Trophoblast cell (in vitro differentiated cells and primary cell): ENCODE data around the gene ITGA11.

Source experiments
- DNase-seq, 2 donors: peaks; one replicate each; pipeline ENCODE4 v3.0.0-alpha.2; 2016
- H2AFZ ChIP-seq: 2 replicates; pipeline ENCODE4 v1.6.1; 2013; ENCODE audit warnings: low read length, moderate library complexity, mild to moderate bottlenecking; ENCODE audit not compliant: insufficient read depth, poor library complexity
- H2AK5ac ChIP-seq: 2 replicates; pipeline ENCODE4 v1.6.1; 2013; ENCODE audit warnings: mild to moderate bottlenecking, low read length
- H2BK120ac ChIP-seq: 2 replicates; pipeline ENCODE4 v1.6.1; 2013; ENCODE audit warnings: low read length, mild to moderate bottlenecking, moderate library complexity; ENCODE audit not compliant: insufficient read depth, poor library complexity
- H2BK12ac ChIP-seq: 2 replicates; pipeline ENCODE4 v1.6.1; 2013; ENCODE audit warnings: mild to moderate bottlenecking, low read length, moderate library complexity
- H2BK5ac ChIP-seq: 2 replicates; pipeline ENCODE4 v1.6.1; 2013; ENCODE audit warnings: low read length, low read depth, moderate library complexity, mild to moderate bottlenecking; ENCODE audit not compliant: poor library complexity
- H3K14ac ChIP-seq: 2 replicates; pipeline ENCODE4 v1.6.1; 2013; ENCODE audit warnings: mild to moderate bottlenecking, low read length
- H3K18ac ChIP-seq: 2 replicates; pipeline ENCODE4 v1.6.1; 2013; ENCODE audit warnings: mild to moderate bottlenecking, low read length
- H3K23ac ChIP-seq: 2 replicates; pipeline ENCODE4 v1.6.1; 2013; ENCODE audit warnings: low read length
- H3K27ac ChIP-seq: 2 replicates; pipeline ENCODE4 v1.5.1; 2013; ENCODE audit warnings: low read depth, mild to moderate bottlenecking, inconsistent platforms, low read length, moderate library complexity
- H3K27me3 ChIP-seq: 2 replicates; pipeline ENCODE4 v1.6.1; 2013; ENCODE audit warnings: inconsistent platforms, mild to moderate bottlenecking, low read length, moderate library complexity; ENCODE audit not compliant: insufficient read depth
- H3K36me3 ChIP-seq, 2 experiments: 1 replicate in 1 of 2; 2 replicates in 1 of 2; pipeline ENCODE4 v1.6.1; 2013; ENCODE audit warnings: low read length in 2 of 2, mild to moderate bottlenecking in 2 of 2, moderate library complexity in 1 of 2; ENCODE audit not compliant: insufficient read depth in 2 of 2, control insufficient read depth in 1 of 2
- H3K4ac ChIP-seq: 2 replicates; pipeline ENCODE4 v1.6.1; 2013; ENCODE audit warnings: low read depth, mild to moderate bottlenecking, low read length, moderate library complexity
- H3K4me1 ChIP-seq, 2 experiments: 1 replicate in 1 of 2; 2 replicates in 1 of 2; pipeline ENCODE4 v1.6.1; 2013; ENCODE audit warnings: low read length in 2 of 2, mild to moderate bottlenecking in 2 of 2, moderate library complexity in 1 of 2; ENCODE audit not compliant: insufficient read depth in 2 of 2, control insufficient read depth in 1 of 2
- H3K4me2 ChIP-seq: 2 replicates; pipeline ENCODE4 v1.6.1; 2013; ENCODE audit warnings: inconsistent platforms, mild to moderate bottlenecking, low read length, moderate library complexity
- H3K4me3 ChIP-seq: 2 replicates; pipeline ENCODE4 v1.5.1; 2013; ENCODE audit warnings: mild to moderate bottlenecking, low read depth, low read length, inconsistent platforms
- H3K79me1 ChIP-seq: one replicate; pipeline ENCODE4 v1.6.1; 2013; ENCODE audit warnings: low read length
- H3K79me2 ChIP-seq: 2 replicates; pipeline ENCODE4 v1.6.1; 2013; ENCODE audit warnings: low read length, mild to moderate bottlenecking; ENCODE audit not compliant: control insufficient read depth, insufficient read depth, poor library complexity
- H3K9ac ChIP-seq: 2 replicates; pipeline ENCODE4 v1.6.1; 2013; ENCODE audit warnings: mild to moderate bottlenecking, low read length
- H3K9me3 ChIP-seq: 2 replicates; pipeline ENCODE4 v1.6.1; 2013; ENCODE audit warnings: low read depth, mild to moderate bottlenecking, control low read depth, inconsistent platforms, low read length; ENCODE audit not compliant: insufficient read depth
- H4K12ac ChIP-seq: 2 replicates; pipeline ENCODE4 v1.6.1; 2013; ENCODE audit warnings: low read depth, mild to moderate bottlenecking, low read length, moderate library complexity
- H4K8ac ChIP-seq: 2 replicates; pipeline ENCODE4 v1.6.1; 2013; ENCODE audit warnings: low read depth, mild to moderate bottlenecking, low read length, moderate library complexity
- H4K91ac ChIP-seq: one replicate; pipeline ENCODE4 v1.6.1; 2013; ENCODE audit warnings: low read depth, mild to moderate bottlenecking, low read length, moderate library complexity
- WGBS: extraction: QIAGEN DNeasy Blood & Tissue Kit; methylation state at CpG from one replicate; pipeline ENCODE4 v1.1.7; 2013; ENCODE audit warnings: missing lambda C conversion rate; ENCODE audit not compliant: insufficient read length, insufficient coverage; ENCODE audit errors: extremely low coverage; 5-methylcytosine and 5-hydroxymethylcytosine counted together

Gene ITGA11

GRCh38 chr15:68298882-68299381, 133.0 kb downstream of the ITGA11 start:
- Histone ChIP-seq H4K8ac (no peak overlapping the region), H3K4me2 (no peak overlapping the region), H3K9ac (no peak overlapping the region), H3K27me3 (no peaks in the 10 kb centered on the region), H3K4me1 (no peaks in the 10 kb centered on the region), H2AFZ (no peak overlapping the region), H3K18ac (no peak overlapping the region), H3K9me3 (no peaks in the 10 kb centered on the region), H4K12ac (no peak overlapping the region), H2BK5ac (no peak overlapping the region), H4K91ac (no peak overlapping the region), H3K27ac (no peak overlapping the region), H3K23ac (no peak overlapping the region), H2AK5ac (no peak overlapping the region), H2BK120ac (no peak overlapping the region), H3K36me3 (peaks cover 2 to 8% of the 10 kb centered on the region in 2 experiments), H3K4me3 (no peak overlapping the region), H3K14ac (no peak overlapping the region), H3K4ac (no peak overlapping the region), H2BK12ac (no peak overlapping the region), H3K79me2 (no peaks in the 10 kb centered on the region), H3K79me1 (no peaks in the 10 kb centered on the region)
- peak in 1 of 2 donors; percentile 10 for DNase-seq
- WGBS = no CpG with 5 or more reads among the region's 6 CpGs

- no CpG with 5 or more reads among the region's 3 CpGs for WGBS
- Histone ChIP-seq H4K91ac (no peak overlapping the region), H2BK5ac (no peak overlapping the region), H2AK5ac (no peak overlapping the region), H3K9me3 (no peaks in the 10 kb centered on the region), H3K79me2 (no peaks in the 10 kb centered on the region), H3K27me3 (no peaks in the 10 kb centered on the region), H3K23ac (no peak overlapping the region), H3K36me3 (peaks cover 2 to 8% of the 10 kb centered on the region in 2 experiments), H4K12ac (no peak overlapping the region), H4K8ac (no peak overlapping the region), H3K27ac (no peak overlapping the region), H3K4me2 (no peak overlapping the region), H2BK120ac (no peak overlapping the region), H3K9ac (no peak overlapping the region), H2AFZ (no peak overlapping the region), H2BK12ac (no peak overlapping the region), H3K4me1 (no peaks in the 10 kb centered on the region), H3K4ac (no peak overlapping the region), H3K18ac (no peak overlapping the region), H3K79me1 (no peaks in the 10 kb centered on the region), H3K4me3 (no peak overlapping the region), H3K14ac (no peak overlapping the region)
- DNase-seq = no peak
These were observed 133.6 kb downstream of the ITGA11 start for GRCh38 chr15:68298336-68298735.

DNA sequence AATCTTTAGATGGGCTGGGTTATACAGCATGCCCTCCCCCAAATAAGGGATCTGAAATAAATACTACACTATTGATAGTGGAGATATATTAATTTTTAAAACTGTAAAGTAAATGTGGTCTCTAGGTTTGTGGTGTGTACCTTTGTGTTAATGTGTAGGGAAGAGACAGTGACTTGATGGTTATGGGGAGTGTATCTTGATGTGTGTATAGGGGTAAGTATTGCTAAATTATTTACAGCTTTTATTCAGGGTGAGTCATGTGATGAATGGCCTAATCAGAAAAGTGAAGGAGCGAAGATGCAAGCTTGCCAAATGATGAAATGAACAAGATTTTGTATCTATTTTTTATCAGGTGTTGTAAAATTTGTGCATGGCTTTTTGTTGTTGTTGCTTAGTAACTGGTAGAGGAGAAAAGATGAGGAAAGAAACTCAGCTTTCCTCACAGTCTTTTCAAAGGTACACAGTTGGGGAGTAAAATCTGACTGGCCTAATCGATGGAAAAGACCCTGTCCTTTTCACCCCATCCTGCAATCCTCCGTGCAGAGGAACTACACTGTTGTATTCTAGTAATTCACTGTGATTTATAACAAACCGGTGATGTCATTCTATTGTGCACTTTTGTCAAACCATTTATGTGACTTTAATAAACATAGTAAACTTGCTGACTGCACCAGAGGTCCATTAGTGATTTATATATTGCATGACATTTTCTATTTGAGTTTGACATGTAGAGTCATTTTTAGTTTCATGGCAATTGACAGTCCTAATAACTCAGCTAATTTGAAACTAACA, 136.8 kb downstream of the ITGA11 start:
- H2AFZ ChIP-seq = no peak overlapping the region
- H3K4me1 ChIP-seq = no peaks in the 10 kb centered on the region
- WGBS = no CpG with 5 or more reads among the region's 4 CpGs
- H3K4ac ChIP-seq = no peak overlapping the region
- no peaks in the 10 kb centered on the region for H3K79me1 ChIP-seq
- H3K36me3 ChIP-seq = peaks cover 5 to 16% of the 10 kb centered on the region in 2 experiments
- H3K9ac ChIP-seq = no peak overlapping the region
- H4K8ac ChIP-seq = no peak overlapping the region
- no peak overlapping the region for H2BK12ac ChIP-seq
- no peaks in the 10 kb centered on the region for H3K79me2 ChIP-seq
- DNase-seq = no peak
- H3K4me2 ChIP-seq = no peak overlapping the region
- H3K27me3 ChIP-seq = no peaks in the 10 kb centered on the region
- no peak overlapping the region for H3K14ac ChIP-seq
- H2AK5ac ChIP-seq = no peak overlapping the region
- no peak overlapping the region for H3K18ac ChIP-seq
- no peak overlapping the region for H2BK120ac ChIP-seq
- H3K23ac ChIP-seq = no peak overlapping the region
- no peak overlapping the region for H2BK5ac ChIP-seq
- no peak overlapping the region for H4K12ac ChIP-seq
- H3K9me3 ChIP-seq = no peaks in the 10 kb centered on the region
- no peak overlapping the region for H3K27ac ChIP-seq
- no peak overlapping the region for H3K4me3 ChIP-seq
- no peak overlapping the region for H4K91ac ChIP-seq

DNA sequence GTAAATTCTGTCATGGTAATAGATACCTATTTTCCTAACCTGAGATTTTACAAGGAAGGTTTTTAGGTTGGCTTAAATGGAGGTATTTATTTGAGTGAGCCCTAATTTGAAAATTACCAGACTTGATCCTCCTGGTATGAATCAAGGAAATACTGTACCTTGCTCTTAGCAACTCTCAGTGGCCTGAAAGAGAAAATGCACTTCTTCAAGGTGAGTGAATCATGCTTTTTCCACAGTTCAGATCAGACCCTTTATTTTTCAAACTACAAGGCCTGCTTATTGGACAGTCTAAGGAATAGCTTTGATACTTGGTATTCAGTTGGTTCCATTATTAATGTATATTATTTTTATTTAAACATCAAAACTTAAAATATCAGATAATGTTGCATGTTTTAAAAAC, 139.0 kb downstream of the ITGA11 start:
- Histone ChIP-seq H2AFZ (no peak overlapping the region), H2BK5ac (no peak overlapping the region), H2AK5ac (no peak overlapping the region), H3K27ac (no peak overlapping the region), H3K36me3 (peaks cover 6 to 19% of the 10 kb centered on the region in 2 experiments), H3K9ac (no peak overlapping the region), H4K12ac (no peak overlapping the region), H3K4me2 (no peak overlapping the region), H2BK120ac (no peak overlapping the region), H4K8ac (no peak overlapping the region), H3K27me3 (no peaks in the 10 kb centered on the region), H3K9me3 (no peaks in the 10 kb centered on the region), H2BK12ac (no peak overlapping the region), H4K91ac (no peak overlapping the region), H3K4me1 (no peaks in the 10 kb centered on the region), H3K18ac (no peak overlapping the region), H3K4ac (no peak overlapping the region), H3K14ac (no peak overlapping the region), H3K79me2 (no peaks in the 10 kb centered on the region), H3K23ac (no peak overlapping the region), H3K4me3 (no peak overlapping the region), H3K79me1 (no peaks in the 10 kb centered on the region)
- no peak for DNase-seq
